Jurkat, Clone E6-1 (cell line): ENCODE measurements around the gene SLC17A7.
A peak's percentile ranks its signal among the peaks of the same experiment; 100 is the strongest.

ENCODE experiments used
- DNase-seq: peaks from one replicate; pipeline ENCODE4 v3.0.0-alpha.2; 2011; ENCODE audit warnings: low read depth, low spot score
- H3K4me3 ChIP-seq: 2 replicates; pipeline ENCODE4 v1.5.1; 2011; ENCODE audit warnings: mild to moderate bottlenecking, low read length, control low read depth, moderate library complexity

The SLC17A7 gene

DNA sequence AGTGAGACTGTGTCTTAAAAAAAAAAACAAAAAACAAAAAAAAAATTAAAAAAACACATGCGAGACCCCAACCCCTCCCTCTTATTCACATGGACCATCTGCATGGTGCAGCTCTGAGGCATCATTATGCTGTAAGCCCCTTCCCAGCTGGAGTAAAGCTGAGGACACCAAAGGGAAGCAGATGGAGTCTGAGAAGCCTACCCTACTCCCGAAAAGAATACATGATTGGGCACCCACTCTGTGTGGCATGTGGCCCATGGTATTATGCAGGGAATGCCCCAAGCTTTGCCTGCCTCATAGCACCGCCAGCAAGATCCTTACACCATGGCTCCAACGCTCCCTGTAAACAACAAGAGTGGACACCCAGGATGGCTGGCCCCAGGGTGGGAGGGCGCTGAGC lies 22.8 kb downstream of the SLC17A7 start:
- no peak for DNase-seq
- H3K4me3 ChIP-seq, result no peak overlapping the region

DNA sequence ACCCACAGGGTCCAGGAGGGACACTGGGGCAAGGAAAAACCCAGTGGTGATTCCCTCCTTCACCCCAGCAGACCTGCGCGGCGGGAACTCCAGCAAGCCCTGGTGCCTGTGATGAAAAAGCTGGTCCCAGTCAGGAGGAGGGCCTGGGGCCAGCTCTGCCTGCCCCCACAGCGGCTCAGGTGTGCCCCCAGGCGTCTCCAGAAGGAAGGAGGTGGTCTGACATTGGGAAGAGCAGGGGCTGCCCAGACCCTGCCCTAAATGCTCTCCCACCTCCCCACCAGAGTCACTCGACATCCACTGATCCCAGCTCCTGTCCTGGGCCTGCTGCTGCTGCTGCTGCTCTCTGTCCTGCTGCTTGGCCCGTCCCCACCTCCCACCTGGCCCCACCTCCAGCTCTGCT lies 24.2 kb downstream of the SLC17A7 start:
- DNase-seq, result no peak
- H3K4me3 ChIP-seq, result no peak overlapping the region

DNA sequence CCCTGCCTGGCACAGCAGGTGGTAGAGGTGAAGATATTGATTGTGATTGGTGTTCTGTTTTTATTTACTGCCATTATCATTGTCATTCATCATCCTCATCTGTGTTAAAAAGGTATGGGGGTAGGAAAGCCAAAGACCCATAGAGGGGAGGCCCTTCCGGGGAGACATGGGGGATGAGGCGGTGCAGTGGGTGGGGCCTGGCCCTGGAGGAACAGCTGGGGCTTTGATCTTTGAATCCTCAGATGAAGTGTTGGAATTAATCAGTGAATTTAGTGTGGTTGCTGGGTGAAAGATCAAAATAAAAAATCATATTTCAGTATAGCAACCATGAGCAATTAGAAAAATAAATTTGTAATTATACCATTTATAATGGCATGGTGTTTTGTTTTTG lies 25.5 kb downstream of the SLC17A7 start:
- H3K4me3 ChIP-seq, result no peak overlapping the region
- no peak for DNase-seq

DNA sequence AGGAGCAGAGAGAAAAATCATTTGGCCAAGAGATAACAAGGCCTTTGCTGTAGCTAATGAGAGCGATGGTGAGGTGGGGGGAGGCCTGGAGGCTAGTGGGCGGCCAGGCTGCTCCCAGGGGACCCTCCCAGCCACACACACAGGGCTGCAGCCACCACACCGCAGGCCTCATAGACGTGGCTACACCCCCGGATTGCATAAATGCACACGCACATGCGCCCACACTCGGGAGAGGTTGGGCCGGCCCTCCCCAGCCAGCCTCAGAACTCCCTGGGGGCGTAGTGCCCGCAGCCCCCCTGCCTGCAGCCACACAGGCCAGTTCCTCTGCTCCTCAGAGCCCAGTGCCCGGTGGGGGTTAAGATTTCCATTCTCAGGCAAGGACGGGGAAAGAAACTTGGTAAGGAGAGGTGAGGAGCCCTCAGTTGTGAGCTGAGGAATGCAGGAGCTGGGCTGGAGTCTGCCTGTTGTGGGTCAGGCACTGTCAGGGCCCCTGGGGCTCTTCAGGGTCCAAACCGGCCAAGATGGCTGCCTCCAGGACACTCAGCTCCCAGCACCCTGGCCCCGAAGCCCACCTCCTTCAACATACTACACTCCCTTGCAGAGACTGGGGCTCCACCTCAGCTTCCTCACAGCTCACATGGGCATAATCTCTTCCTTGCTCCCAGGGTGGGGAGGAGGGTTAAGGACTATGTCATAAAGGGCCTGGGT lies 26.1 kb downstream of the SLC17A7 start:
- no peak overlapping the region for H3K4me3 ChIP-seq
- DNase-seq, result no peak

DNA sequence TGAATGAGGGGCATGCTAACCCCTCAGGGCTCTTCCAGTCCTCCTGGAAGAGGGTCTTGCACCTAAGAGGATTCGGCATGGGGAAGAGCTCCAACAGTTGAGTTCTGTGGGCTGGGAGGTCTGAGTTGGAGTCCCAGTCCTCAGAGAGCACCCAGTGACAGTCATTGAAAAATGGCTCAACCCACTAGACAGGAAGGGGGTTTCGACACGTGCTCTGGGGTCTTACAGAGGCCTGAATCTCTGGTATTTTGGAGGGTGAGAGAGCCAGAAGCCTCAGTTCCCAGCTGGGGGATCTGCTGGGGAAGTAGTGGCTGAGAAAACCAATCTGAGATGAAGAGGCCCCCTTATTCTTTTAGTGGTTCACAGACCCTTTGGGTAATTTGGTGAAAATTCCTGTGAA lies 27.1 kb downstream of the SLC17A7 start:
- no peak overlapping the region for H3K4me3 ChIP-seq
- no peak for DNase-seq

DNA sequence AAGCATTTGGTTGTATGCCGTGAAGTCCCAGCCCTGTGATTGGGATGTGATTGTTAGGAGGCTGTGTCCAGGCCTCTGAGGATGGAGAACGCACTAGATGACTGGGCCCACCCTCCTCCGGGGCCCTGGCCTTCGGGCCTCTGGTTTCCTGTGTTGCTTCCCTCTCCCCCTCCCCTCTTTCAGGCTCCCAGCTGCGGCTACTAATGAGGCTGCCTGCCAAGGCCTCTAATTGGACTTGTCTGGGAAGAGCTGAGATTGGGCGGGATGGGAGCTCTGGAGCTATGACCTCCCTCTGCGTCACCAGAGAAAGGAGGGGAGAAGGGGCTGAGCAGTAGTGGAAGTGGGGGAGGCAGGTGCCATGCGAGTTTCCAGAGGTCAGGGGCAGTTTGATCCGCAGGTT lies 28.0 kb downstream of the SLC17A7 start:
- H3K4me3 ChIP-seq, result no peak overlapping the region
- DNase-seq, result no peak

DNA sequence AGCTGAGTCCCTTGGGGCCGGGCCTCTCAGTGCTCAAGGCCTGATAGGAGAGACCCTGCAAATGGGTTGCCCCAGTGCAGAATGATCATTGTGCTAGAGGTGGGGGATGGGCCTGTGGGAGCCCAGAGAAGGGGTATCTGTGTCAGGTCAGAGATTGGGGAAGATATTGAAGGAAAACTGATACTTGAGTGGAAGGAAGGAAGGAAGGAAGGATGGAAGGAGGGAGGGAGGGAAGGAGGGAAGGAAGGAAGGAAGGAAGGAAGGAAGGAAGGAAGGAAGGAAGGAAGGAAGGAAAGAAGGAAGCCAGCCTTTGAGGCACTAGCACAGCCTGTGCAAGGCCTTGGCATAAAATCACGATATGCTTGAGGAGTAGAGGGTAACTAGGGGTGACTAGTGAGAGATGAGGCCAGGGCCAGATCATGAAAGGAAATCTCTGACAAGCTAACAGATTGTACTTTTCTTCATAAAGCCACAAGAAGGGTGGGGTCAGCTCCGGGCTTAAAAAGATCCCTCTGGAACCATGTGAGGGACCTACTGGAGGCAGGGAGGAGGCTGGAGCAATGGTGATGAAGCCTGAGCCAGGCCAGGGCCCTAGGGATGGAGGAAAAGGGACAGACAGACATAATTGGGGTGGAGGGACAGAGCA lies 29.5 kb downstream of the SLC17A7 start:
- no peak for DNase-seq
- H3K4me3 ChIP-seq, result no peak overlapping the region

DNA sequence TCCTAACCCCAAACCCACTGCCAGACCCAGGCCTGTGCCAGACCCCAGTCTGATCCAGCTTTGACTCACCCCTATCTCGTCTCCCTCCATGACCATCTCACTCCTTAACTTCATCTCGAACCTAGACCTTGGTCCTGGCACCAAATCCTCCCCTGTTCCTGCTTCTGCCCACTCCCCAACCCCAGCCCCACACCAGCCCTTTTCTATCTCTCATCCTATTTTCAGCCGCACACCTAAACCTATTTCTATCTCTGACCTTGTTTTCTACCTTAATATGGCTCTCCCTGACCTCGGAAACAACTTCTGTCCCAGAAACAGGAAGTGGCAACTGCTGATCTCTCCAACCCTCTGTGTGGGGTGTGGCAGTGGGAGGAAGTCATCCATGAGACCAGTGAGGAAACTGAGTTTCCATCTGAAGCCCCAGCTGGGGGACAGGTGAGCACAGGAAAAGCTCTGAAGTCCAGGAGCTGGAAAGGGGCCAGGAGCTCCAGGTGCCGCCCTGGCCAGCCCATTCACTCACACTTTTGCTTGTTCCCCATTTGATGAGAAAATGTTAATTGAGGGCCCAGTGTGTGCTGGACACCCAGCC lies 31.8 kb downstream of the SLC17A7 start:
- H3K4me3 ChIP-seq, result peak overlapping the region; percentile 33
- DNase-seq, result peak; percentile 69

DNA sequence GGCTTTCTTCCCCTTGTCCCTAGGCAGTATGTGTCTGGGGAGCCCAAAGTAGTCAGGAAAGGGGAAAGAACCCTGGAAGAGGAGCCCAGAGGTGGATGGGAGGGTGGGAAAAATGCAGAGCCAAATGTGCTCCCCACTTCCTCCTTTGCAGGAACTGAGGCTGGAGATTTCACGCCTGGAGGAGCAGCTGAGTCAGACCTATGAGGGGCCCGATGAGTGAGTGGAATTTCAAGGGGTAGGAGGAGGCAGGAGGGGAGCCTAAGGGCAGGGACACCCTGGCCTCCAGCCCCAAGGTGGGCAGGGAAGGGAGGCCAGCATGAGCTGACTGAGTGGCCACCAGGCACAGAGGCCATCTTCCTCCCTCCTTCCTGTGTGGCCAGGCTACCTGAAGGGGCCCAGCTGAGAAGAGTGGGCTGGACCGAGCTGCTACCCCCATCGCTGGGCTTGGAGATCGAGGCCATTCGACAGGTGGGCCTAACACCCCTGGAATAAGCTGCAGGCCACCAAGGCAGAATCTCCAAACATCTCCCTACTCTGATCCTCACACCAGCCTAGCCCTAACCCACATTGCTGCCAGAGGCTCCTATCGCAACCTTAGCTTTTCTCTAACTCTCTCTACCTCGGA lies 32.4 kb downstream of the SLC17A7 start:
- H3K4me3 ChIP-seq, result peak overlapping the region; percentile 33
- no peak for DNase-seq

DNA sequence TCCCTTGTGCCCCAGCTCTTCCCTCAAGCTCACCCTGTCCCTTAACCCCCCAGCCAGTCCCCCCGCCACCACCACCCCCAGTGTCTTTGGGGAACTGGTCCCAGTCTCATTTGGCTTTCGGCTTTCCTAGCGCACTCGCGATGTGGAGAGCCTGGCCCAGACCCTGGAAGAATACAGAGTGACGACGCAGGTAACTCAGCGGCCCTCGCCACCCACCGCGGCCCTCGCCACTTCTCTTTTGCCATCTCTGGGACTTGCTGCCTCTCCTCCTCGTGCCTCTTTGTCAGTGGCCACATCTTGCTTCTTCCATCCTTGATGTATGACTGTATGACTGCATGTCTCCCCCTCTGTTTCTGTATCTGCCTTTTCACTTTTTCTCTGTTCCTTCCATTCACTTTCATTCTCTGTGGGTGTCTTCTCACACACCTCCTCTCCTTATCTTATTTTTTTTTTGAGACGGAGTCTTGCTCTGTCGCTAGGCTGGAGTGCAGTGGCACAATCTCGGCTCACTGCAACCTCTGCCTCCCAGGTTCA lies 33.8 kb downstream of the SLC17A7 start:
- no peak for DNase-seq
- H3K4me3 ChIP-seq, result no peak overlapping the region

DNA sequence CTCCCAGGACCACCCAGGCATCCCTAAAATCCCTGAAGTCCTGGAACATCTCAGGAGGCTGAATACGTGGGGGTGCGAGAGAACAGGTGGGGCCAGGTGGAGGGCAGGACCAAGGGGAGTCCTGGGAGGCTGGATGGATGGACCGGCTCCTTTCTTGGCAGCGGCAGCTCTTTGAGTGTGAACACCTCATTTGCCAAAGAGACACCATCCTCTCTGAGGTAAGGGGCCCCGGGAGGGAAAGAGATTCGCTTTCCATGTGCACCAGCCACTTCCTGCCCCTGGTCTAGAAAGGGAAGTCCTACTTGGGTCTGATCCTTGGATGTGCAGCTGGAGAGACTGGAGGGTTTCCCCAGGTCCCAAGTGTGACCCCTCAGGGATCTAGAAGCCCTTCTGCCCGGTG lies 34.2 kb downstream of the SLC17A7 start:
- DNase-seq, result no peak
- H3K4me3 ChIP-seq, result no peak overlapping the region

DNA sequence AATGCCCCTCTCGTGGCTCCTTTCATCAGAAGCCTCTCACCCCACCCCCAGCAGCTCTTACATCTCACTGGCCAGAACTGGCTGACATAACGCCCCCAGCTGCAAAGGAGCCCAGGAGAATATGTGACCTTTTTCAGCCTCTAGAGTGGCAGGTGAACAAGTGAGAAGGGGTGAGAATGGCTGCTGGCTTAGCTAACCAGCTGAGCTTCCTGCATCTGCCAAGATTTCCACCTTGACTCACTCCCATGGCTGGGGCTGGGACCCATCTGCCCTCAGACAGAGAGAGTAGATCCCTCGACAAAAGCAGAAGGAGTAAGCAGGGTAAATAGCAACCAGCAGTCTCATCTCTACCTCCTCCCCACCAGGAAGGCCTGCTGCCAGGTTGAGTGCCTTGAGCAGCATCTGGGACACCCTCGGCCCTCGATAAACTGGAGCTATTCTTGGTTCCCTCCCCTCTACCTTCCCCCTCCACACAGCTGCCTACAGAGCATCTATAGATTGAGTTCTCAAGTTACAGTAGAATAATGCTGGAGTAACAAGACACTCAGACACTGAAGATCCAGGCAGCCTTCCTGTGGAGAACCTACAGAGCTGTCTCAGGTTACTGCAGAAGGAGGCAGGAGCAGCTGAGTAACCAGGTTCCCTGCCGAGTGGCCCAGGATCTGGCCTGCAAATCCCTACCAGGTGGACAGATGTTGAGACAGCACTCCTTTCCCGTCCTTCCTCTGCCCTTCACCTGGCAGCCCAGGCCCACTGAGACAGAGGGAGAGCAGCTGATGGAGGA lies 37.7 kb downstream of the SLC17A7 start:
- H3K4me3 ChIP-seq, result no peak overlapping the region
- DNase-seq, result no peak

DNA sequence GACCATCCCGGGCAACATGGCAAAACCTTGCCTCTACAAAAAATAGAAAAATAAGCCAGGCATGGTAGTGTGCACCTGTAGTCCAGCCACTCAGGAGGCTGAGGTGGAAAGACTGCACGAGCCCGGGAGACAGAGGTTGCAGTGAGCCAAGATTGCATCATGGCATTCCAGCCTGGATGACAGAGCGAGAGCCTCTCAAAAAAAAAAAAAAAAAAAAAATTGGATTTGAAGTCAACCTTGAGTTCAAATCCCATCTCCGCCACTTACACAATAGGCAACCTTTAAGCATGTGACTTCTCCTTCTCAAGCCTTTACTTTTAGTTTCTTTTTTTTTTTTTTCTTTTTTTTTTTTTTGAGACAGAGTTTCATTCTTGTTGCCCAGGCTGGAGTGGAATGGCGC lies 41.3 kb downstream of the SLC17A7 start:
- no peak for DNase-seq
- no peak overlapping the region for H3K4me3 ChIP-seq

DNA sequence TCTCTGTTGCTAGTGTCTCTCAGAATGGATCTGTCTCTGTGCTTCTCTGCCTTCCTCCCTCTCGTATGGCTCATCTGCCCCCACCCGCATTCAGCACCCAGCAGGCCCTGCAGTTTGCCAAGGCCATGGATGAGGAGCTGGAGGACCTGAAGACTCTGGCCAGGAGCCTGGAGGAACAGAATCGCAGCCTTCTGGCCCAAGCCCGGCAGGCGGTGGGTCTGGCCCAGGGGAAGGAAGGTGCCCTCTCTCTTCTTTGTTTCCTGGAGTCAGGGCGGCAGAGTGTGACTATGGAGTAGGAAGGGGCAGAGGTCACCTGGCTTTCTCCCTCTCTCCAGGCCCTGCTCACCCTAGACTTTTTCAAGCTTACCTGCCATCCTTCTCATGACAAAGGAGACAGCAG lies 42.4 kb downstream of the SLC17A7 start:
- DNase-seq, result no peak
- H3K4me3 ChIP-seq, result no peak overlapping the region

DNA sequence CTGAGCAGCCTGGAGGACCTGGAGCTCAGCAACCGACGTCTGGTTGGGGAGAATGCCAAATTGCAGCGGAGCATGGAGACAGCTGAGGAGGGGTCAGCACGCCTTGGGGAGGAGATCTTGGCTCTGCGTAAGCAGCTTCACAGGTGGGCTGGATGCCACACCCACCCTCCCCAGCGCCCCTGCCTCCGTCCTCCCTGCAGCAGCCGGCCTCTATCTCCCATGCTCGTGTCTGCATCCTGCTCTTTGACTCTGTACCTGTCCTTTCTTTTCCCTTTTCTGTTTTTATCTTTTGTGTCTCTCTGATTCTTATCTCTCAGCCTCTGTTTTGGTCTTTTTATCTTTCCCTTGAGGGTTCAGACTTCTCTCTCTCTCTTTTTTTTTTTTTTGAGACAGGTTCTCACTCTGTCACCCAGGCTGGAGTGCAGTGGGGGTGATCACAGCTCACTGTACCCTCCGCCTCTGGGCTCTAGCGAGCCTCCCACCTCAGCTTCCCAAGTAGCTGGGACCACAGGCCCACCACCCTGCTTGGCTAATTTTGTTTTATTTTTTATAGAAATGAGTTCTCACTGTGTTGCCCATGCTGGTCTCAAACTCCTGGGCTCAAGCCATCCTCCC lies 43.2 kb downstream of the SLC17A7 start:
- DNase-seq, result peak; percentile 60
- H3K4me3 ChIP-seq, result no peak overlapping the region

DNA sequence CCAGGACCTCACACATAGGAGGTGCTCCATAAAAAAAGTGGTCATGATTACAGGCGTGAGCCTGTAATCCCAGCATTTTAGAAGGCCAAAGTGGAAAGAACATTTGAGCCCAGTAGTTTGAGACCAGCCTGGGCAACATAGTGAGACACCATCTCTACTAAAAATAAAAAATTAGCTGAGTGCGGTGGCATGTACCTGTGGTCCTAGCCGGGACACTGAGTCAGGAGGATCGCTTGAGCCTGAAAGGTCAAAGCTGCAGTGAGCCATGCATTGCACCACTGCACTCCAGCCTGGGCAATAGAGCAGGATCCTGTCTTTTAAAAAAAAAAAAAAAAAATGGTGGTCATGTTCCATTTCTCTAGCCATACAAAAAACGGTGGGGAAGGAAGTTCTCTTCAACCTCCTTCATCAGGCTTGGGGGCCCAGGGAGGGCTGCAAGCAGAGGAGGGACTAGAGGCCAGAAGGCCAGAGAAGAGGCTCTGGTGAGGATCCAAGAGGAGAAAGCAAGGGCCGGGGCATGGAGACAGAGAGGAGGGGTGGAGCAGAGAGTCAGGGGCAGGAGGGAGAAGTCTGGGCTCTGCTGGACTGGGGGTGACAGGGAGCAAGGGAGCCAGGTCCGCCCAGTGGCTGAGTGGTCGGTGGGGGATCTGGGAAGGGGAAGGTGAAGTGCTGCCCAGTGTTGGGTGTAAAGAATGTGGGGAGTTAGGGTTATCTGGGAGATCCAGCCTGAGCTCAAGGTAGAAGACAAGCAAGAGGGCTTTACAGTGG lies 44.4 kb downstream of the SLC17A7 start:
- H3K4me3 ChIP-seq, result no peak overlapping the region
- DNase-seq, result no peak

DNA sequence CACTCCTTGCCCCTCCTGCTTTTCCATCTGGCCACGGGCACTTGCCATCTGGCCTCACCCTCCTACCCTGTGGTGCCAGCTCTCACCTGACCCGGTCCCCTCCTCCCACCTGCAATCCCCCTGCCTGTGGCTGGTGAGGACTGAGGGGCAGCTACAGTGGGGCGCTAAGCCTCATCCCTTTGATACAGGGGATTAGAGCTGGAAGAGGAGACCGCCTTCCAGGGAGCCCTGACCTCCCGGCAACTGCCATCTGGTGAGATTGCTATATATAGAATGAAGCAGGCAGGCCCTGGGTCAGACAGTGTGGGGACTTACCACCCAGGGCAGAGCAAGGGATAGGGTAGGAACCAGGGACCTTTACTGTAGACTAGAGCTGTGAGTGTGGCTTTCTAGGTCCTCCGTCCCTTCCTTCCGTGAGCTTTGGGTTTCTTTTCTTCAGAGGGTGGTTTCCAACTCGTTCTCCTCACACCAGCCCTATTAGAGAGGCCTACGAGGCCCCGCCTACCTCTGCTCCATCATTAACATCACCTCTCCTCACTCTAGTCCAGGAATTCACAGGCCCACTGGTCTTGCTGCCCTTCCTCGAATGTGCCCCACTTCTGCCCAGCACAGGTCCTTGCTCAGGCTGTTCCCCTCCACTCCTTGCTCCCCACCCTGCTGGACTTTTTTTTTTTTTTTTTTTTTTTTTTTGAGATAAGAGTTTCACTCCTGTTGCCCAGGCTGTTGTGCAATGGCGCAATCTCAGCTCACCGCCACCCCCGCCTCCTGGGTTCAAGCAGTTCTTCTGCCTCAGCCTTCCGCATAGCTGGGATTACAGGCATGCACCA lies 45.5 kb downstream of the SLC17A7 start:
- no peak overlapping the region for H3K4me3 ChIP-seq
- DNase-seq, result no peak
